BJ (cell line): ENCODE measurements around the gene ZNF816. TPM values are rescaled to one million over a fixed set of nuclear protein-coding genes. Genes with fewer than 3 reads are reported as not detected.

Experiments used
- CTCF ChIA-PET: fragments of 350-600 bp; formaldehyde crosslinking; extraction: SDS; loops from one replicate; lab custom pipeline; 2021; ENCODE audit warnings: antibody characterized with exemption, inconsistent platforms; lab: Yijun Ruan, JAX
- POLR2A ChIA-PET: fragments of 300-600 bp; sonication (Branson Sonifier 250); formaldehyde crosslinking; extraction: SDS; loops from one replicate; lab custom pipeline; 2021; ENCODE audit warnings: antibody characterized with exemption; lab: Charles Lee
- DNase-seq: peaks from one replicate; pipeline ENCODE4 v3.0.0-alpha.2; 2011; ENCODE audit warnings: low read depth
- H3K27me3 ChIP-seq: 2 replicates; pipeline ENCODE4 v1.6.0; 2011; ENCODE audit warnings: low read length; ENCODE audit not compliant: control insufficient read depth, insufficient read depth
- H3K36me3 ChIP-seq: 2 replicates; pipeline ENCODE4 v1.5.1; 2011; ENCODE audit warnings: low read length; ENCODE audit not compliant: control insufficient read depth, insufficient read depth
- H3K4me3 ChIP-seq: 2 replicates; pipeline ENCODE4 v1.5.1; 2011; ENCODE audit warnings: low read depth, mild to moderate bottlenecking, control low read depth, low read length
- polyA plus RNA-seq: library from polyadenylated mRNA; depleted of rRNA; stranded (reverse); fragments of >200 nt; gene quantifications from 2 replicates; pipeline ENCODE4 v1.2.3, GENCODE V29; 2011
- TF ChIP-seq, protein P1 (sequence below): IDR thresholded peaks from 2 replicates; pipeline ENCODE4 v1.5.1; 2011; ENCODE audit warnings: low read depth, mild to moderate bottlenecking, control low read depth, inconsistent platforms, low read length, moderate library complexity; ENCODE audit not compliant: insufficient read depth

ZNF816 gene
- polyA plus RNA-seq, 1 experiment: 1.9 TPM

DNA sequence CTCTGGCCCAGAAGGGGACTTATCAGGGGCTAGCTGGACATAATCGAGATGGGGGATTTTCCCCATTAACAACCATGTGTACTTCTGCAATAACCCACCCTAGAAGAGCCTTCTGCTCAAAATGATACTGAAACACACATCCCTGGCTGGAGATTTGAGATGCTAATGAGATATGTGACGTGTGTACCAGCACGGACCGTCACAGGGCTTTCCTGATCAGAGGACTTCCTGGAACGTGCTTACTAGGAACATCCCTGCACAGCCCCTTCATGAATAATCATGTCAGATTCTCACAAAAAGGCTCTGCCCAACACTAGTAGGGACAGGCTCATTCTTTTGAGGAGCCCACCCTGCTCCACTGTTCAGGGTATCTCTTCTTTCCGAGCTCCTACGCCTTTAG lies 44.5 kb upstream of the ZNF816 start:
- POLR2A ChIA-PET: no interaction called here
- H3K36me3 ChIP-seq: no peaks in the 10 kb centered on the region
- TF ChIP-seq, protein P1, sequence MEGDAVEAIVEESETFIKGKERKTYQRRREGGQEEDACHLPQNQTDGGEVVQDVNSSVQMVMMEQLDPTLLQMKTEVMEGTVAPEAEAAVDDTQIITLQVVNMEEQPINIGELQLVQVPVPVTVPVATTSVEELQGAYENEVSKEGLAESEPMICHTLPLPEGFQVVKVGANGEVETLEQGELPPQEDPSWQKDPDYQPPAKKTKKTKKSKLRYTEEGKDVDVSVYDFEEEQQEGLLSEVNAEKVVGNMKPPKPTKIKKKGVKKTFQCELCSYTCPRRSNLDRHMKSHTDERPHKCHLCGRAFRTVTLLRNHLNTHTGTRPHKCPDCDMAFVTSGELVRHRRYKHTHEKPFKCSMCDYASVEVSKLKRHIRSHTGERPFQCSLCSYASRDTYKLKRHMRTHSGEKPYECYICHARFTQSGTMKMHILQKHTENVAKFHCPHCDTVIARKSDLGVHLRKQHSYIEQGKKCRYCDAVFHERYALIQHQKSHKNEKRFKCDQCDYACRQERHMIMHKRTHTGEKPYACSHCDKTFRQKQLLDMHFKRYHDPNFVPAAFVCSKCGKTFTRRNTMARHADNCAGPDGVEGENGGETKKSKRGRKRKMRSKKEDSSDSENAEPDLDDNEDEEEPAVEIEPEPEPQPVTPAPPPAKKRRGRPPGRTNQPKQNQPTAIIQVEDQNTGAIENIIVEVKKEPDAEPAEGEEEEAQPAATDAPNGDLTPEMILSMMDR: no peak
- CTCF ChIA-PET: no interaction called here
- H3K4me3 ChIP-seq: no peak overlapping the region
- DNase-seq: no peak
- no peaks in the 10 kb centered on the region for H3K27me3 ChIP-seq

DNA sequence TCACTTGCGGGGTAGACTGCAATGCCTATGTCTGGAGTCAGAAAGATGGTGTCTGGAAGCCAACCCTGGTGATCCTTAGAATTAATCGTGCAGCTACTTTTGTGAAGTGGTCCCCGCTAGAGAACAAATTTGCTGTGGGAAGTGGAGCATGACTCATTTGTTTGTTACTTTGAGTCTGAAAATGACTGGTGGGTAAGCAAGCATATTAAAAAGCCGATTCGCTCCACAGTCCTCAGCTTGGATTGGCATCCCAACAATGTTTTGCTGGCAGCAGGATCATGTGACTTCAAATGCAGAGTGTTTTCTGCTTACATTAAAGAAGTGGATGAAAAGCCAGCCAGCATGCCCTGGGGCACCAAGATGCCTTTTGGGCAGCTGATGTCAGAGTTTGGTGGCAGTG lies 41.6 kb upstream of the ZNF816 start:
- H3K36me3 ChIP-seq: no peaks in the 10 kb centered on the region
- TF ChIP-seq, protein P1: no peak
- ChIA-PET CTCF (no interaction called here), POLR2A (no interaction called here)
- H3K4me3 ChIP-seq: no peak overlapping the region
- H3K27me3 ChIP-seq: no peaks in the 10 kb centered on the region
- DNase-seq: no peak

DNA sequence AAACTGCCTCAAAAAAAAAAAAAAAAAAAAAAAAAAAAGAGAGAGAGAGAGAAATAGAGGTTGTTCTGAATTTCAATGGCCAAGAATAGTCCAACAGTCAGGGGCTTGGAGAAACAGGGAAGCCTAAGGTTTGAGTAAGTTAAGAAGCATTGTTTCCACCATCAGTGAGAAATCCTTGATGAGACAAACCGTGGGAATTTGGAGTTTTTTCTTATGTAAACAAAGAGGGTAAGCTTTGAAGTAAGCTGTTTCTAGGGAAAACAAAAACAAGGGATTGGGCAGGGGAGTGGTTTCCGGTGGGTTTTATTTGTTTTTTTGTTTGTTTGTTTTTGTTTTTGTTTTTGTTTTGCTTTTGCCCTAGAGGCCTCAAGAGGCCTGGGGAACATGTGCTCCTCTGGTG lies 39.8 kb upstream of the ZNF816 start:
- TF ChIP-seq, protein P1: no peak
- CTCF ChIA-PET: no interaction called here
- no peak for DNase-seq
- Histone ChIP-seq H3K27me3 (no peaks in the 10 kb centered on the region), H3K4me3 (no peak overlapping the region), H3K36me3 (no peaks in the 10 kb centered on the region)
- POLR2A ChIA-PET: no interaction called here

DNA sequence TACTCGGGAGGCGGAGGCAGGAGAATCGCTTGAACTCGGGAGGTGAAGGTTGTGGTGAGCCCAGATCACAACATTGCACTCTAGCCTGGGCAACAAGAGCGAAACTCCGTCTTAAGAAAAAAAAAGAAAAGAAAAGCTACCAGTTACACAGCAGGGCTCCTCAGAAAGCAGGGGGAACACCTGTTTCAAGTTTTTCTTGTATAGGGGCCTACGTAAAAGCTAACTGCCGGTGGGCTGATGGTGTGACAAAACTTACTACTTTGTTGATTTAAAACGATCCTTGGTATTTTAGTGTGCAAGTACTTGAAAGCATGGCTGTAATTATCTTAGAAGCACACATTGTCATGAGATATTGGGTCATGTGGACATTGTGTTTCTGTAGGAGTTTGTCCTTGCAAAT lies 35.3 kb upstream of the ZNF816 start:
- TF ChIP-seq, protein P1: no peak
- POLR2A ChIA-PET: no interaction called here
- no peak overlapping the region for H3K4me3 ChIP-seq
- CTCF ChIA-PET: interaction anchor here (0.6 kb wide), 1 partner anchor 428 kb away, joined by 3 read pairs; no protein-coding TSS in a partner anchor
- no peak for DNase-seq
- no peaks in the 10 kb centered on the region for H3K36me3 ChIP-seq
- H3K27me3 ChIP-seq: no peaks in the 10 kb centered on the region

DNA sequence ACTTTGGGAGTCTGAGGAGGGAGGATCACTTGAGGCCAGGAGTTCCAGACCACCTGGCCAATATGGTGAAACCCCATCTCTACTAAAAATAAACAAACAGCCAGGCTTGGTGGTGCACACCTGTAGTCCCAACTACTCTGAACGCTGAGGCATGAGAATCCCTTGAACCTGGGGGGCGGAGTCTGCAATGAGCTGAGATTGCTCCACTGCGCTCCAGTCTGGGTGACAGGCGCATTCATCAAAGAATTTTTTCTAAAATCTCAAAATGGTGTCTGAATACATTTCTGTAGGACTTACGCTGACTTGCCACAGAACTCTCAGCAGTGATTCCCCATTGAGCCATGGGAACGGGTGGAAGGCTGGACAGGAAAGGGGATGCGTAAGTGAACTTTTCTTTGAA lies 33.0 kb upstream of the ZNF816 start:
- ChIA-PET CTCF (no interaction called here), POLR2A (no interaction called here)
- TF ChIP-seq, protein P1: no peak
- H3K27me3 ChIP-seq: no peaks in the 10 kb centered on the region
- no peak overlapping the region for H3K4me3 ChIP-seq
- no peaks in the 10 kb centered on the region for H3K36me3 ChIP-seq
- no peak for DNase-seq
